ENCODE data around the gene HOGA1.

Gene HOGA1

GRCh38 chr10:97584060-97584797, at the start of gene HOGA1:
Gene HOGA1 (plus strand): TSS chr10:97584389. CDS start chr10:97584704, 315 bp downstream.
- in situ Hi-C loops (cut with HindIII; ENCODE audit: low sequenced_read_pairs), result no loop called here
- peak; percentile 73 for DNase-seq (ENCODE audit: low read depth, low spot score)
- TF ChIP-seq CTCF (IDR thresholded peaks at IDR 0.05; ENCODE audit: low read depth, low read length), result no peak
- no peak within 1 kb of the TSS for H3K4me3 ChIP-seq (ENCODE audit: low read depth, low read length)

- in situ Hi-C loops (cut with HindIII; ENCODE audit: low sequenced_read_pairs), result no loop called here
- peak; percentile 51 for TF ChIP-seq CTCF (IDR thresholded peaks at IDR 0.05; ENCODE audit: low read depth, low read length)
- no peak for DNase-seq (ENCODE audit: low read depth, low spot score)
- H3K4me3 ChIP-seq (ENCODE audit: low read depth, low read length), result no peak overlapping the region
These were observed 49.3 kb upstream of the HOGA1 start for GRCh38 chr10:97534746-97535367.

GRCh38 chr10:97537186-97537869, 46.9 kb upstream of the HOGA1 start:
- H3K4me3 ChIP-seq (ENCODE audit: low read depth, low read length), result no peak overlapping the region
- in situ Hi-C loops (cut with HindIII; ENCODE audit: low sequenced_read_pairs), result no loop called here
- no peak for TF ChIP-seq CTCF (IDR thresholded peaks at IDR 0.05; ENCODE audit: low read depth, low read length)
- no peak for DNase-seq (ENCODE audit: low read depth, low spot score)

GRCh38 chr10:97538411-97538810, 45.8 kb upstream of the HOGA1 start:
- H3K4me3 ChIP-seq (ENCODE audit: low read depth, low read length), result no peak overlapping the region
- peak; percentile 42 for DNase-seq (ENCODE audit: low read depth, low spot score)
- TF ChIP-seq CTCF (IDR thresholded peaks at IDR 0.05; ENCODE audit: low read depth, low read length), result no peak
- in situ Hi-C loops (cut with HindIII; ENCODE audit: low sequenced_read_pairs), result no loop called here

GRCh38 chr10:97538839-97539238, 45.4 kb upstream of the HOGA1 start:
- in situ Hi-C loops (cut with HindIII; ENCODE audit: low sequenced_read_pairs), result no loop called here
- no peak overlapping the region for H3K4me3 ChIP-seq (ENCODE audit: low read depth, low read length)
- no peak for TF ChIP-seq CTCF (IDR thresholded peaks at IDR 0.05; ENCODE audit: low read depth, low read length)
- DNase-seq (ENCODE audit: low read depth, low spot score), result no peak

GRCh38 chr10:97539523-97540200, 44.5 kb upstream of the HOGA1 start:
- H3K4me3 ChIP-seq (ENCODE audit: low read depth, low read length), result no peak overlapping the region
- TF ChIP-seq CTCF (IDR thresholded peaks at IDR 0.05; ENCODE audit: low read depth, low read length), result peak; percentile 26
- DNase-seq (ENCODE audit: low read depth, low spot score), result peak; percentile 77
- in situ Hi-C loops (cut with HindIII; ENCODE audit: low sequenced_read_pairs), result no loop called here
